ENCODE data around the gene PEPD.
A peak's percentile ranks its signal among the peaks of the same experiment; 100 is the strongest.

The PEPD gene

GRCh38 chr19:33347300-33347699 is 174.3 kb downstream of the PEPD start:
- no peak overlapping the region for H3K27ac Mint-ChIP-seq
- H3K36me3 Mint-ChIP-seq (ENCODE audit: low read depth): no peaks in the 10 kb centered on the region
- H3K9me3 Mint-ChIP-seq: no peaks in the 10 kb centered on the region
- H3K4me3 Mint-ChIP-seq: no peak overlapping the region
- peaks cover 6% of the 10 kb centered on the region for H3K4me1 Mint-ChIP-seq
- no peak for DNase-seq
- H3K27me3 Mint-ChIP-seq (ENCODE audit: low read depth, poor library complexity): peaks cover 46% of the 10 kb centered on the region
- no peak for TF ChIP-seq CTCF (IDR thresholded peaks at IDR 0.05)

- DNase-seq: no peak
- Mint-ChIP-seq H3K9me3 (no peaks in the 10 kb centered on the region), H3K4me3 (no peak overlapping the region), H3K4me1 (peaks cover 6% of the 10 kb centered on the region), H3K27me3 (ENCODE audit: low read depth, poor library complexity) (peaks cover 49% of the 10 kb centered on the region), H3K27ac (no peak overlapping the region), H3K36me3 (ENCODE audit: low read depth) (no peaks in the 10 kb centered on the region)
- TF ChIP-seq CTCF (IDR thresholded peaks at IDR 0.05): no peak
Measured at GRCh38 chr19:33346665-33347064, 174.9 kb downstream of the PEPD start.

- no peak for DNase-seq
- no peak for TF ChIP-seq CTCF (IDR thresholded peaks at IDR 0.05)
- Mint-ChIP-seq H3K4me1 (peaks cover 6% of the 10 kb centered on the region), H3K36me3 (ENCODE audit: low read depth) (no peaks in the 10 kb centered on the region), H3K9me3 (no peaks in the 10 kb centered on the region), H3K27ac (no peak overlapping the region), H3K4me3 (no peak overlapping the region), H3K27me3 (ENCODE audit: low read depth, poor library complexity) (peaks cover 60% of the 10 kb centered on the region)
Measured at GRCh38 chr19:33345163-33345562, 176.4 kb downstream of the PEPD start.

DNA sequence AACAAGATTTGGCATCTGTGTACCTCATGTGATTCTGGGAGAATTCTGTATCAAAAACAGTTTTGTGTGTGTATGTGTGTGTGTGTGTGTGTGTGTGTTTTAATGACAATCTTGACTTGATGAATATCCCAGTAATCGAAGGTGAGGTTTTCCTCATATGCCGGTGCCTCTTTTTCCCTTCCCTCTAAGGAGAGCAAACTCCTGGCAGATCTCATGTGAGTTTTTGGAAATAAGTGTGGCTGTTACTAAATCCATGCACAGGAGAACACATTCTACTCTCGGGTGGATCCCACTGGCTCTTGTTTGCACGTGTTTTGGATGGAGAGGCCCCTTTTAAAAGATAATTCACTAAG is 177.0 kb downstream of the PEPD start:
- no peak overlapping the region for H3K4me3 Mint-ChIP-seq
- TF ChIP-seq CTCF (IDR thresholded peaks at IDR 0.05): no peak
- H3K9me3 Mint-ChIP-seq: no peaks in the 10 kb centered on the region
- DNase-seq: no peak
- no peaks in the 10 kb centered on the region for H3K36me3 Mint-ChIP-seq (ENCODE audit: low read depth)
- H3K27ac Mint-ChIP-seq: no peak overlapping the region
- H3K27me3 Mint-ChIP-seq (ENCODE audit: low read depth, poor library complexity): peaks cover 60% of the 10 kb centered on the region
- peaks cover 6% of the 10 kb centered on the region for H3K4me1 Mint-ChIP-seq

DNA sequence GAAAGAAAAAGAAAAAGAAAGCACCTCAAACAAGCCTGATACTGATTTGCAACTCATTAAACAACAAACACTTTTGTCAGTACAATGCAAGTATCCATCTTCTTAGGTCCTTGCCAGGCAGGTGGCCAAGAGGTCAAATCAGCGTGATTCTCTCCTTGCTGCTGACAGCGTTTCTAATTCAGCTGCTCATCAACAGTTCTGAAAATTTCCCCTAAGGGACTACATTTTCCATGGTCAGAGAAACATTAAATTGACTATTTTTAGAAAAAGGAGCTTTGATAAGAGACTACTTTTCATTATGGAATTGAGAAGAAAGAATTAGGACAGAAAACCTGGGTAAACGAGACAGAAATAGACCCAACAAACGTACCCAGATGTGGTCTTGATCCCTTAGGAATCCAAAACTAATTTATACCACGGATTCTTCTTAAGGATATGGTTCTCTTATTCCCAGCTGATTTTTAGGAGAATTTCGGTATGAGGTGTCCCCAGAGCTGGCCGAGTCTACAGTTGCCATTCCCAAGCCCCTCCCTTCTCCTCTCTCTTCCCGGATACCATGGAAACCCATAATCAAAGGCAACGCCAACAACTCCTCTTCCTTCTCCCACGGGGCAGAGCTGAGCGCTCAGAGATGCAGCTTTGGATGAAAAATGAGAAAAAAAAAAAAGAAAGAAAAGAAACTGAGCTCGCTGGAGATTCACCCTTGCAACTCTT is 177.6 kb downstream of the PEPD start:
- Mint-ChIP-seq H3K27ac (no peak overlapping the region), H3K9me3 (no peaks in the 10 kb centered on the region), H3K36me3 (ENCODE audit: low read depth) (no peaks in the 10 kb centered on the region), H3K4me3 (no peak overlapping the region), H3K4me1 (peaks cover 6% of the 10 kb centered on the region), H3K27me3 (ENCODE audit: low read depth, poor library complexity) (peaks cover 64% of the 10 kb centered on the region)
- TF ChIP-seq CTCF (IDR thresholded peaks at IDR 0.05): no peak
- DNase-seq: peak; percentile 15

DNA sequence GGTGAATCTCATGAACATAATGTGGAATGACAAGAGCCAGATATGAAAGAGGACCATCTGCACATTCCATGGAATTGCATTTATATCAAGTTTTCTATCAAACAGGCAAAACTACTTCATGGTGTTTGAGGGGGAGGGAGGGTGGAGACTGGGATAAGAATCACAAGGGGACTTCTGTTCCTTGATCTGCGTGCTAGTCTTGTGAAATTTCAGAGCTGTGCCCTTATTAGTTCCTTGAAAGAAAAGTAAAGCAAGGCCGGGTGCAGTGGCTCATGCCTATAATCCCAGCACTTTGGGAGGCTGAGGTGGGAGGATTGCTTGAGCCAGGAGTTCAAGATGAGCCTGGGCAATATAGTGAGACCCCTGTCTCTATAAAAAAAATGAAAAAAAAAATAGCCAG is 178.3 kb downstream of the PEPD start:
- no peak for TF ChIP-seq CTCF (IDR thresholded peaks at IDR 0.05)
- DNase-seq: no peak
- Mint-ChIP-seq H3K4me1 (peaks cover 6% of the 10 kb centered on the region), H3K27me3 (ENCODE audit: low read depth, poor library complexity) (peaks cover 67% of the 10 kb centered on the region), H3K36me3 (ENCODE audit: low read depth) (no peaks in the 10 kb centered on the region), H3K4me3 (no peak overlapping the region), H3K27ac (no peak overlapping the region), H3K9me3 (no peaks in the 10 kb centered on the region)

Measured in nephron progenitor cell (in vitro differentiated cells).